DND-41 (cell line): ENCODE measurements around the gene TYRO3.
"Not testable (repeated sequence)": the region's sequence is repeated elsewhere in the genome, so short reads cannot be mapped to it uniquely, and the experiment has no call there.

Experiments used
- ATAC-seq: fragments of 200-7000 bp; cut with Tn5 transposase; 3 replicates; pipeline ENCODE4 v1.9.1; 2021; ENCODE audit warnings: low read depth; ENCODE audit not compliant: insufficient read depth
- DNase-seq: peaks from one replicate; pipeline ENCODE4 v3.0.0-alpha.2; 2020
- H2AFZ ChIP-seq: 2 replicates; pipeline ENCODE4 v1.6.0; 2012; ENCODE audit warnings: low read depth, low read length
- H3K27ac ChIP-seq: 2 replicates; pipeline ENCODE4 v1.5.1; 2012; ENCODE audit warnings: low read length, inconsistent platforms
- H3K27me3 ChIP-seq: fragments of 200-600 bp; sonication (generic); 2 replicates; pipeline ENCODE4 v1.6.0; 2012; ENCODE audit warnings: low read length, mild to moderate bottlenecking, inconsistent platforms; ENCODE audit not compliant: insufficient read depth, poor library complexity
- H3K36me3 ChIP-seq: 2 replicates; pipeline ENCODE4 v1.5.1; 2012; ENCODE audit warnings: low read length, inconsistent platforms; ENCODE audit not compliant: insufficient read depth
- H3K4me1 ChIP-seq: 2 replicates; pipeline ENCODE4 v1.5.1; 2012; ENCODE audit warnings: mild to moderate bottlenecking, low read length; ENCODE audit not compliant: insufficient read depth
- H3K4me2 ChIP-seq: 2 replicates; pipeline ENCODE4 v1.6.0; 2012; ENCODE audit warnings: mild to moderate bottlenecking, moderate library complexity, low read length, inconsistent platforms; ENCODE audit not compliant: insufficient read depth
- H3K4me3 ChIP-seq, 2 experiments: fragments of 200-600 bp in 1 of 2; shearing (Covaris generic) in 1 of 2; 2 replicates each; pipeline ENCODE4 v1.5.1; 2012 to 2016; ENCODE audit warnings: inconsistent platforms in 2 of 2, low read length in 2 of 2, mild to moderate bottlenecking in 2 of 2, low read depth in 1 of 2, moderate library complexity in 1 of 2
- H3K79me2 ChIP-seq: 2 replicates; pipeline ENCODE4 v1.6.0; 2012; ENCODE audit warnings: low read length, inconsistent platforms; ENCODE audit not compliant: insufficient read depth
- H3K9ac ChIP-seq: 2 replicates; pipeline ENCODE4 v1.6.0; 2012; ENCODE audit warnings: low read depth, mild to moderate bottlenecking, inconsistent platforms, low read length, moderate library complexity
- H3K9me3 ChIP-seq: 2 replicates; pipeline ENCODE4 v1.5.1; 2012; ENCODE audit warnings: low read length, moderate library complexity, mild to moderate bottlenecking, inconsistent platforms; ENCODE audit not compliant: insufficient read depth, severe bottlenecking
- H4K20me1 ChIP-seq: 2 replicates; pipeline ENCODE4 v1.6.0; 2012; ENCODE audit warnings: low read length; ENCODE audit not compliant: insufficient read depth
- EZH2 ChIP-seq: IDR thresholded peaks from 3 replicates; pipeline ENCODE4 v1.6.1; 2012; ENCODE audit warnings: borderline replicate concordance, low read depth, mild to moderate bottlenecking, moderate library complexity, low read length, inconsistent platforms; ENCODE audit not compliant: severe bottlenecking
- TF ChIP-seq, protein P1 (sequence below): IDR thresholded peaks from 2 replicates; pipeline ENCODE4 v1.5.1; 2012; ENCODE audit warnings: borderline replicate concordance, low read length, moderate library complexity, mild to moderate bottlenecking; ENCODE audit not compliant: poor library complexity, severe bottlenecking; ENCODE audit errors: extremely low read depth

TYRO3 gene

DNA sequence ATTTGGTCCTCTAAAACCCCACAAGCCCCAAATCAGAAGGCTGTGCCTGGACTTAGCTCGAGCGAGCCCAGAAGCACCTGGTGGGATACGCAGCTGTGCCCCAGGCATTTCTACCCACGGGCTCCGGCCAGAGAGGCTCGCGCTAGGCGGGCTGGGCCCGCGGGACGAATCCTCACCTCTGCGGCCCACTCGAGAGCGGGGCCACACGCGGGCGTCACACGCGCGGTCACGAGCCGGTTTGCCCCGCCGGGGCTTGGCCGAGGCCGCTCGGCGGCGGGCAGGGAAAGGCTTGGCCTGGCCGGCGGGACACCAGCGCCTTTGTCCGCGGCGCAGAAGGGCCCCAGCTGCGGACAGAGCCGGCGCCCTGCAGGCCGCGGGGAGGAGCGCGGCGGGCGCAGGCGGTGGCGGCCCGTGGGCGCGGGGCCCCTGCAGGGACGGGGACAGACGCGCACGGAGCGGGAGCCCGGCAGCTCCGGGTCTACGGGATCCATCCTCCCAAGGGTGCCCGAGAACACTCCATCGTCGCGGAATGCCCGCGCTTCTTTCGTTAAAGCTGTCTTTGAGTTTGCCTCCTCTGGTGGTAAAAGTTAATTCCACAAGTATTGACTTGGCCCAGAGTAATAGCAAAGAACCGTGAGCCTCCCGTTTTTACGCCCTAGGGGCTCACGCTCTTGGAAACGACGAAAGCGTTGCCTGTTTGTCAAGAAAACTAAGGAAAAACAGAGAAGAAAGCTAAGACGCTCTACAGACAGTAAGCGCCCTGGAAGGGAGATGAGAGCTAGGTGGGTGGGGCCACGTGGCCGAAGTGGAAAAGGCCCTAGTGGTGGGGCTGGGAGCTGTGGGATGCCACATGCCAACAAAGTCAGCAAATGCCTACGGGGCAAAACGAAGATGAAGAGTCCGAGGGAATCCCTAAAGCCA is 26.4 kb downstream of the TYRO3 start:
- no peaks in the 10 kb centered on the region for H3K4me1 ChIP-seq
- no peaks in the 10 kb centered on the region for H3K36me3 ChIP-seq
- H3K4me3 ChIP-seq, result no peak overlapping the region
- H3K27ac ChIP-seq, result no peak overlapping the region
- H3K9me3 ChIP-seq, result no peaks in the 10 kb centered on the region
- ATAC-seq, result no peak
- H3K4me2 ChIP-seq, result no peak overlapping the region
- no peaks in the 10 kb centered on the region for H3K27me3 ChIP-seq
- no peak overlapping the region for H3K9ac ChIP-seq
- DNase-seq, result no peak
- H3K79me2 ChIP-seq, result no peaks in the 10 kb centered on the region
- no peaks in the 10 kb centered on the region for H4K20me1 ChIP-seq
- no peak overlapping the region for H2AFZ ChIP-seq
- no peak for TF ChIP-seq EZH2
- TF ChIP-seq, protein P1, sequence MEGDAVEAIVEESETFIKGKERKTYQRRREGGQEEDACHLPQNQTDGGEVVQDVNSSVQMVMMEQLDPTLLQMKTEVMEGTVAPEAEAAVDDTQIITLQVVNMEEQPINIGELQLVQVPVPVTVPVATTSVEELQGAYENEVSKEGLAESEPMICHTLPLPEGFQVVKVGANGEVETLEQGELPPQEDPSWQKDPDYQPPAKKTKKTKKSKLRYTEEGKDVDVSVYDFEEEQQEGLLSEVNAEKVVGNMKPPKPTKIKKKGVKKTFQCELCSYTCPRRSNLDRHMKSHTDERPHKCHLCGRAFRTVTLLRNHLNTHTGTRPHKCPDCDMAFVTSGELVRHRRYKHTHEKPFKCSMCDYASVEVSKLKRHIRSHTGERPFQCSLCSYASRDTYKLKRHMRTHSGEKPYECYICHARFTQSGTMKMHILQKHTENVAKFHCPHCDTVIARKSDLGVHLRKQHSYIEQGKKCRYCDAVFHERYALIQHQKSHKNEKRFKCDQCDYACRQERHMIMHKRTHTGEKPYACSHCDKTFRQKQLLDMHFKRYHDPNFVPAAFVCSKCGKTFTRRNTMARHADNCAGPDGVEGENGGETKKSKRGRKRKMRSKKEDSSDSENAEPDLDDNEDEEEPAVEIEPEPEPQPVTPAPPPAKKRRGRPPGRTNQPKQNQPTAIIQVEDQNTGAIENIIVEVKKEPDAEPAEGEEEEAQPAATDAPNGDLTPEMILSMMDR, result no peak

DNA sequence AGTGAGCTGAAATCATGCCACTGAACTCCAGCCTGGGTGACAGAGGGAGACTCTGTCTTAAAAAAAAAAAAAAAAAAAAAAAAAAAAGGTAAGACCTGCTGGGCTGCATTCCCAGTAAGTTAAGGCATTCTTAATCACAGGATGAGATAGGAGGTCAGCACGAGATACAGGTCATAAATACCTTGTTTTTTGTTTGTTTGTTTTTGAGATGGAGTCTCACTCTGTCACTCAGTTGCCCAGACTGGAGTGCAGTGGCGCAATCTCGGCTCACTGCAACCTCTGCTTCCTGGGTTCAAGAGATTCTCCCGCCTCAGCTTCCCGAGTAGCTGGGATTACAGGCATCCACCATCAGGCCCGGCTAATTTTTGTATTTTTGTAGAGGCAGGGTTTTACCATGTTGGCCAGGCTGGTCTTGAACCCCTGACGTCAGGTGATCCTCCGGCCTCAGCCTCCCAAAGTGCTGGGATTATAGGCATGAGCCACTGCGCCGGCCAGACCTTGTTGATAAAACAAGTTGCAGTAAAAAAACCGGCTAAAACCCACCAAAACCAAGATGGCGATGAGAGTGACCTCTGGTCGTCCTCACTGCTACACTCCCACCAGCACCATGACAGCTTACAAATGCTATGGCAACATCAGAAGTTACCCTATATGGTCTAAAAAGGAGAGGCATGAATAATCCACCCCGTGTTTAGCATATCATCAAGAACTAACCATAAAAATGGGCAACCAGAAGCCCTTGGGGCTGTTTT is 27.7 kb downstream of the TYRO3 start:
- not testable (repeated sequence) for H3K79me2 ChIP-seq, H4K20me1 ChIP-seq, DNase-seq, H3K4me1 ChIP-seq, ATAC-seq, H2AFZ ChIP-seq, H3K4me2 ChIP-seq, H3K27ac ChIP-seq, H3K4me3 ChIP-seq, H3K9me3 ChIP-seq, H3K36me3 ChIP-seq, H3K27me3 ChIP-seq, H3K9ac ChIP-seq

DNA sequence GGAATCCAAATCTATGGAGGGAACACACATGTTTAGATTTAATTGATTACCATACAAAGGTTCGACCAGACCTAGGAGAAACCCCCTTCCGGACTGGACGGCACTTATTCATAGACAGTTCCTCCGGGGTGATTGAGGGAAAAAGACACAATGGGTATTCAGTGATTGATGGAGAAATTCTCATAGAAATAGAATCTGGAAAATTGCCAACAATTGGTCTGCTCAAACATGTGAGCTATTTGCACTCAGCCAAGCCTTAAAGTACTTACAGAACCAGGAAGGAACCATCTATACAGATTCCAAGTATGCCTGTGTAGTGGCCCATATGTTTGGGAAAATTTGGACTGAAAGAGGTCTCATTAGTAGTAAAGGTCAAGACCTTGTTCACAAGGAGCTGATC is 30.0 kb downstream of the TYRO3 start:
- H3K36me3 ChIP-seq, H3K9me3 ChIP-seq, H3K27me3 ChIP-seq, H3K27ac ChIP-seq, DNase-seq, ATAC-seq, H3K79me2 ChIP-seq, H3K4me1 ChIP-seq, H3K9ac ChIP-seq, H2AFZ ChIP-seq, H3K4me2 ChIP-seq, H3K4me3 ChIP-seq, H4K20me1 ChIP-seq: not testable (repeated sequence)

DNA sequence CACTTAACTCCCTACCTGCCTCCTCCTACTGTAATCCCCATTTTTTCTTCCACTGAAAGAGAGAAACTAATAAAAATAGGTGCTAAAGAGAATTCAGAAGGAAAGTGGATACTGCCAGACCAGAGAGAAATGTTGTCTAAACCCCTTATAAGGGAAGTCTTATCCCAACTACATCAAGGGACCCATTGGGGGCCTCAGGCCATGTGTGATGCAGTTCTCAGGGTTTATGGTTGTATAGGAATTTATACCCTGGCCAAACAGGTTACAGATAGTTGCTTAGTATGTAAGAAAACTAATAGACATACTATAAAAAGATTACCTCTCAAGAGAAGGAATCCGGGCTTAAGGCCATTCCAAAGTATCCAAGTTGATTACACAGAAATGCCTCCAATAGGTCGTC is 30.6 kb downstream of the TYRO3 start:
- H3K4me3 ChIP-seq, H4K20me1 ChIP-seq, H3K9ac ChIP-seq, DNase-seq, H3K36me3 ChIP-seq, ATAC-seq, H3K27ac ChIP-seq, H3K4me2 ChIP-seq, H2AFZ ChIP-seq, H3K4me1 ChIP-seq, H3K79me2 ChIP-seq, H3K27me3 ChIP-seq, H3K9me3 ChIP-seq: not testable (repeated sequence)

GRCh38 chr15:41591217-41591616 is 32.2 kb downstream of the TYRO3 start:
- not testable (repeated sequence) for ATAC-seq, H3K4me1 ChIP-seq, H3K27ac ChIP-seq, H3K79me2 ChIP-seq, H3K9ac ChIP-seq, H3K36me3 ChIP-seq, H3K9me3 ChIP-seq, DNase-seq, H3K27me3 ChIP-seq, H3K4me3 ChIP-seq, H2AFZ ChIP-seq, H4K20me1 ChIP-seq, H3K4me2 ChIP-seq

GRCh38 chr15:41592718-41593117 is 33.7 kb downstream of the TYRO3 start:
- H3K36me3 ChIP-seq, DNase-seq, H3K9ac ChIP-seq, H3K9me3 ChIP-seq, H3K4me3 ChIP-seq, H3K4me2 ChIP-seq, H3K4me1 ChIP-seq, H2AFZ ChIP-seq, H4K20me1 ChIP-seq, H3K27ac ChIP-seq, H3K79me2 ChIP-seq, H3K27me3 ChIP-seq, ATAC-seq: not testable (repeated sequence)
